GM19328 (cell line): ENCODE results near the gene JAKMIP1.

Experiments used
- ATAC-seq: cut with Tn5 transposase; IDR thresholded peaks from one replicate; pipeline ENCODE4 v1.9.1; 2021; ENCODE audit warnings: mild to moderate bottlenecking, moderate library complexity; ENCODE audit not compliant: unreplicated experiment

Gene JAKMIP1

DNA sequence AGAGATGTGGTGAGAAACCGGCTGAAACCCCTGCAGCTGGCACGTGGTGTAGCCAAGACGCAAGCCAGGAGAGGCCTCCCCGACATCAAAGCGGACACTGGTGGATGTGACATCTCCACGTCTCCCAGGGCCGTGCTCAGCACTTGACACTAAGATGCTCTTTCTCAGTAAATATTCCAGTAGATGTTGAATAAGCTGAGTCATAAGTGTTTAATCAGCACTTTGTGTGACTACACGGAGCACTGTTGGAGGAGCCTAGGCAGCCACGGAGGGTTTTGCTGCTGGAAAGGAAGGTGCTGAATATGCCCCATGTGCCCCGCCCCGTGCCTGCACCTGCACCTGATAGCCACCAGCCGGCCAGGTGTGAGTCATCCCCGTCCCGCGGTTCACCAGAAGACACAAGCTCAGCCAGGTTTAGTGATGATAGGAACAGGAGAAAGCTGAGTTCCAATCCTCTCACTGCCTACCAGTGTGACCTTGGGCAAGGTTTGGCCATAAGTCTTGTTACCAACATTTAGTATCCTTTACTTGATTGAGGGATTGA lies 153.1 kb downstream of the JAKMIP1 start:
- no peak for ATAC-seq

DNA sequence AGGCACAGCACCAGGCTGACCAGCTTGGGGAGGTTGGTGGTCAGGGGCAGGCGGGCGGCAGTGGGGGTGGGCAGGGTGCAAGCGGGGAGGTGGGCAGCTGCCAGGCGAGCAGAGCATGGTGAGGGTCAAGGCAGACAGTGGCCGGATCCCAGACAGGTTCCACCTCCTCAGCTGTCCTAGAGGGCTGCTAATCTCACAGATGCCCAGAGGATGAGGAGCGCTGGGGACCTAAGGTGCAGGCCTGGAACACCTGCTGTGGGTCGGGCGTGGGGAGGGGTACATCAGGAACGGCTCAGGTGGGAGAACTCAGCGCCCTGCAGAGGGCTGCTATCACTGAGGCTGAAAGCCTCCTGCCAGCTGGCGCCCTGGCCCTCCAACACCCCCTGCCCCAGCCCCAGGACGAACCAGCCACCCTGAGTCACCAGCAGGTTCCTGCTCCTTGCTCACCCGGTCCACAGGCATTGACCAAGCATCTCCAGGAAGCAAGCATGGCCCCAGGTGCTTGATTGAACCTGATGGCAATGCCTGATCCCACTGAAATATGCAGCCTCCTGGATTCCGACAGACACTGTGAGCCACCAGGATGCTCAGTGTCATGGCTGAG lies 153.7 kb downstream of the JAKMIP1 start:
- no peak for ATAC-seq

DNA sequence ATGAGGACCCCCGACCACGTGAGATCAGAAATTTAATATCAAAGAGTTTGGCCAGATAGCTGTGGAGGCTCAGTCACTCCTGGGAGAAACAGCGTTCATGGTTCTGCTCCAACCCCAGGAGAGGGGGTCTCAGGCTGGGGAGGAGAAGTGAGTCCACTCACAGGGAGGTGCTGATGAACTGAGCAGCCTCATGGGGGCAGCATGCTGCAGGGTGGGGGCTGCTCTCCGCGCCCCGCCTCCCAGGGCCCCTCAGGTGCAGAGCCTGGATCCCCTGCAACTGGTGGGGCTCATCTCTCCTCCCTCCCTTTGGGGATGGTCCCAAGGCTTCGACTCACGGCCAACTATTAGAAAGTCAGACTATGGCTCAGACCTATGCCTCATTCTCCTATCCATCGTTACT lies 155.5 kb downstream of the JAKMIP1 start:
- ATAC-seq: no peak

GRCh38 chr4:6044276-6044675 lies 156.1 kb downstream of the JAKMIP1 start:
- ATAC-seq: no peak

GRCh38 chr4:6043843-6044242 lies 156.5 kb downstream of the JAKMIP1 start:
- no peak for ATAC-seq

GRCh38 chr4:6043188-6043587 lies 157.2 kb downstream of the JAKMIP1 start:
- no peak for ATAC-seq

GRCh38 chr4:6042293-6043063 lies 157.9 kb downstream of the JAKMIP1 start:
- ATAC-seq: no peak

GRCh38 chr4:6041800-6042199 lies 158.5 kb downstream of the JAKMIP1 start:
- ATAC-seq: no peak

DNA sequence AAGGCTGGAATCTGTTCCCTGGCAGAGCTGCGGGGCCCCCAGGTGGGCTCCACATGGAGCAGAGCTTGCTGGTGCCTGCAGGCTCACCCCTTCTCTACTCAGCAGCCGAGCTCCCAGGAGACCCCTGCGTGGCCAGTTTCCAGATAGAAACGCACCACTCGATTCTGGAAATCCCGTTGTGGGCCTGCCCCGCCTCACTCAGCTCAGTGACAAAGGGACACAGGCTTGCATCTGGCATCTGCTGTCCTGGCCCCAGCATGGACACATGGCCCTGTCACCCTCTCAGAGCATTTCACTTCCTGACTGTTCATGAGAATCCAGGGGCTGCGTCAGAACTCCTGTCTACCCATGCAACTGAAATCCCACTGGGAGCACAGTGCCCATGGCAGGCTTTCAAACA lies 161.6 kb downstream of the JAKMIP1 start:
- no peak for ATAC-seq

GRCh38 chr4:6035786-6036185 lies 164.6 kb downstream of the JAKMIP1 start:
- no peak for ATAC-seq

- no peak for ATAC-seq
These were observed 167.0 kb downstream of the JAKMIP1 start for GRCh38 chr4:6033381-6033780.

- no peak for ATAC-seq
These were observed 167.8 kb downstream of the JAKMIP1 start for GRCh38 chr4:6032249-6033244.

DNA sequence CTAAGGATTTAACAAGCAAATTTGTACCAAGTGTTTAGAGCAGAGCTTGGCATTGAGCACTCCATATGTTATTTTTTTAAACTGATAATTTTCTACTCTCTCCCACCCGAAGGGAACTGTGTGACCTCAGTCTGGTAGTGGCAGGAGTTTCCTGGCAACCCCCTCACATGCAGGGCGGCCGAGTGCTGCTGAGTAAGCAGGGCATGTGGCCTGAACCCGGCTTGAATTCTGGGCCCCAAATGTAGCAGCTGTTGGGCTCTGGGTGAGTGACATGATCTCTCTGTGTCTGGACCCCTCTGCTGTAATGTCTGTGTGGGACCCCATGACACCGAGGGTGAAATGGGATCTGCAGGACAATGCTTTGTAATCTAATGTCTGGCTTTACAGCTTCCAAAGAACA lies 168.5 kb downstream of the JAKMIP1 start:
- ATAC-seq: no peak

GRCh38 chr4:6030679-6031078 lies 169.7 kb downstream of the JAKMIP1 start:
- no peak for ATAC-seq

DNA sequence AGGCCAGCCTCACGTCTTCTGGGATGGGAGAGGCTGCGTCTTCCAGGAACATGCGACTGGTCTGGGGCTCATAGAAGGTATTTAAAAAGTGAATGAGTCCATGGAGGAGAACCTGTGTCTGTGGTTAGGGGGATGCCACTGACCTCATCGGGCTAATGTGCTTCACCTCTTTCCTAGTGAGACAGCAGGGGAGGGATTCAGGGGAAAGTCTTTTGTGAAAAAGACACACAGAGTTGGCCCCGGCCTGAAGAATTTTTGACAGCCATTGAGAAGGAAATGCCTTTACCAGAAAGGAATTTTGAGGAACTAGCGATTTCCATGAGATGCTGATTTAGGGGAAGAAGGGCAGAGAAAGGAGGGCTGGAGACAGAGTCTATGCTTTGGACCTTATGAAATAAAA lies 171.1 kb downstream of the JAKMIP1 start:
- no peak for ATAC-seq

GRCh38 chr4:6028168-6028567 lies 172.2 kb downstream of the JAKMIP1 start:
- ATAC-seq: no peak

GRCh38 chr4:6027392-6027791 lies 173.0 kb downstream of the JAKMIP1 start:
- ATAC-seq: no peak

GRCh38 chr4:6024313-6024960 lies 175.9 kb downstream of the JAKMIP1 start:
- no peak for ATAC-seq

GRCh38 chr4:6023731-6024130 lies 176.6 kb downstream of the JAKMIP1 start:
- no peak for ATAC-seq

DNA sequence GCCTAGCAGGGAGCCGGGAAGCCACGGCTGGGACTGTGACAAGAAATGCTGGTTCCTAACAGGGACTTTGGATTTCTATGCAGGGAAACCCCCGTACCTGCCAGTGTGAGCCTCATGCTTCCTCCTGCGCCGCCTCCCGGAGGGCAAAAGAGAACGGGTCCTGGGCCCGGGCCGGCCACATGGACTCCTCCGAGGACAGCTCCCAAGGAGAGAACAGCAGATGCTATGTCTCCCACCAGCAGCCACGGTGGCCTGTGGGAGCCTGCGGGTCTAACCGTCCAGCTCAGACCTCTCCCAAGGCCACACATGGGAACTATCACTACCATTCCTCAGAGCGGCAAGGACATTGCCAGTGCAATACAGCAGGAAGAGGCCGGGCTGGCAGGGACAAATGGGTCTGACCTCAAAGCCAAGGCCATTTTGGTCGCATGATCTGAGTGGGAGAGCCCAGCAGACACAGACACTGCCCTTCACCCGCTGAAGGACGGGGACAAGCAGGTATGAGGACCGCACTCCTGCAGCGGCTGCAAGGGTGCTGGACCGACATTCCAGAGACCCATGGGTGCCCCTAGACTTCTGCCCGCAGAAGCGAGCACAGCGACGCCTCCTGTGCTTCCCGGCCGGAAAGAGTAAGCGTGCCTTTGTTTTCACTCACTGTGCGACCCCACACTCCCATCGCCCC lies 177.6 kb downstream of the JAKMIP1 start:
- ATAC-seq: no peak
